ENCODE measurements around the gene ZCCHC7.
A peak's percentile ranks its signal among the peaks of the same experiment; 100 is the strongest.
"Not testable (repeated sequence)": the region's sequence is repeated elsewhere in the genome, so short reads cannot be mapped to it uniquely, and the experiment has no call there.

ZCCHC7 gene

DNA sequence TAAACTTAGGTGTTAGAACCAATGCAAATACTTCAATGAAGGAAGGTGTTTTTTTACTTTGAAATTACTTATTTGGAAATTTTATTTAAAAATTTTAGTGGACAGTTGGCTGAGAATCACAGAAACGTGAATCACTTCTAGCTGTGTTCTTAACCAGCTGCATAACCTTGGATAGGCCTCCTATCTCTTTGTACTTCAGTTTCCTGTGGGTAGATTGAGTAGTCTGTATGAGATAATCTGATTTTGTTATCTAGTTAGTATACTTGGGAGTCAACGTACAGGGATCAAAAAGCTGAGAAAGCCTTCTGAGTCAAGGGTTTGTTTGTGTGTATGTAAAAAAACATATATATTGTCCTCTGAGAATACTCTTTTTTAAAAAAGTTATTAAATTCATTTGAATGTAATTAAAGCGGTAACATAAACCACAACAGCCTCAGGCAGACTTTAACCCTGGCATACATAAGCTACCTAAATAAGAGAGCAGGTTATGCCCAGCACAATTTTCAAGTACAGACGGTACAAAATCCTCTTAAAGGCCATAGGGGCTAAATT lies 38.1 kb upstream of the ZCCHC7 start:
- peaks cover 29% of the 10 kb centered on the region for H3K4me1 ChIP-seq (ENCODE audit: insufficient read depth, low read length)
- no peak overlapping the region for H3K9ac ChIP-seq (ENCODE audit: low read depth, low read length)
- H3K4me2 ChIP-seq (ENCODE audit: insufficient read depth, low read length): peak overlapping the region; percentile 65; the same call in 1 of the 2 replicates
- peaks cover 57% of the 10 kb centered on the region for H3K79me2 ChIP-seq (ENCODE audit: insufficient read depth, low read length)
- TF ChIP-seq, protein P1, sequence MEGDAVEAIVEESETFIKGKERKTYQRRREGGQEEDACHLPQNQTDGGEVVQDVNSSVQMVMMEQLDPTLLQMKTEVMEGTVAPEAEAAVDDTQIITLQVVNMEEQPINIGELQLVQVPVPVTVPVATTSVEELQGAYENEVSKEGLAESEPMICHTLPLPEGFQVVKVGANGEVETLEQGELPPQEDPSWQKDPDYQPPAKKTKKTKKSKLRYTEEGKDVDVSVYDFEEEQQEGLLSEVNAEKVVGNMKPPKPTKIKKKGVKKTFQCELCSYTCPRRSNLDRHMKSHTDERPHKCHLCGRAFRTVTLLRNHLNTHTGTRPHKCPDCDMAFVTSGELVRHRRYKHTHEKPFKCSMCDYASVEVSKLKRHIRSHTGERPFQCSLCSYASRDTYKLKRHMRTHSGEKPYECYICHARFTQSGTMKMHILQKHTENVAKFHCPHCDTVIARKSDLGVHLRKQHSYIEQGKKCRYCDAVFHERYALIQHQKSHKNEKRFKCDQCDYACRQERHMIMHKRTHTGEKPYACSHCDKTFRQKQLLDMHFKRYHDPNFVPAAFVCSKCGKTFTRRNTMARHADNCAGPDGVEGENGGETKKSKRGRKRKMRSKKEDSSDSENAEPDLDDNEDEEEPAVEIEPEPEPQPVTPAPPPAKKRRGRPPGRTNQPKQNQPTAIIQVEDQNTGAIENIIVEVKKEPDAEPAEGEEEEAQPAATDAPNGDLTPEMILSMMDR (IDR thresholded peaks at IDR 0.05; ENCODE audit: borderline replicate concordance, extremely low read depth, low read length, poor library complexity, severe bottlenecking): no peak
- no peak for TF ChIP-seq EZH2 (IDR thresholded peaks at IDR 0.05; ENCODE audit: borderline replicate concordance, low read depth, low read length, severe bottlenecking)
- no peaks in the 10 kb centered on the region for H3K9me3 ChIP-seq (ENCODE audit: insufficient read depth, low read length, severe bottlenecking)
- H3K27ac ChIP-seq (ENCODE audit: low read length): no peak overlapping the region
- H3K4me3 ChIP-seq (ENCODE audit: low read depth in 1 of 2, low read length in 2 of 2): no peak overlapping the region
- no peaks in the 10 kb centered on the region; the same call in 1 of the 2 replicates for H4K20me1 ChIP-seq (ENCODE audit: insufficient read depth, low read length)
- ATAC-seq (ENCODE audit: insufficient read depth, low read depth) (no peak), DNase-seq (no peak)
- H2AFZ ChIP-seq (ENCODE audit: low read depth, low read length): no peak overlapping the region
- H3K36me3 ChIP-seq (ENCODE audit: insufficient read depth, low read length): peaks cover 15% of the 10 kb centered on the region
- H3K27me3 ChIP-seq (ENCODE audit: insufficient read depth, low read length, poor library complexity): no peaks in the 10 kb centered on the region

DNA sequence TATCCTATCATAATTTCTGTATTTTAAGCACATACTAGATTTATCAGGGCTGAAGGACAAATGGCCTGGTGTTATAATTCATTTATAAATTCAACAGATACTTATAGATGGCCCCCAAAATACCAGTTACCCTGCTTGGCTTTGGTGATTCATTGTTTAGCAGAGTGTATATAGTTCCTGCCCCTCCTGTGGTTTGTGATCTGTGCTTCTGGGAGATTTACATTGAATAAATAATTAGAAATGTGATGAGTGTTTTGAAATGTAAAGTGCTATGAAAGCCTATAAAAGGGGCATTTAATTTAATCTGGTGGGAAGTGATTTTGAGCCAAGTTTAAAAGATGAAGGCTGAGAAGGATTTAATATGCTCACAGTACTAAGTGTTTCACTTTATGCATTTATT lies 36.7 kb upstream of the ZCCHC7 start:
- Histone ChIP-seq H3K4me2 (ENCODE audit: insufficient read depth, low read length) (no peak overlapping the region), H3K27ac (ENCODE audit: low read length) (no peak overlapping the region), H3K27me3 (ENCODE audit: insufficient read depth, low read length, poor library complexity) (no peaks in the 10 kb centered on the region), H2AFZ (ENCODE audit: low read depth, low read length) (no peak overlapping the region), H3K9ac (ENCODE audit: low read depth, low read length) (no peak overlapping the region), H3K4me1 (ENCODE audit: insufficient read depth, low read length) (peaks cover 27% of the 10 kb centered on the region), H4K20me1 (ENCODE audit: insufficient read depth, low read length) (no peaks in the 10 kb centered on the region; the same call in 1 of the 2 replicates), H3K4me3 (ENCODE audit: low read depth in 1 of 2, low read length in 2 of 2) (no peak overlapping the region), H3K79me2 (ENCODE audit: insufficient read depth, low read length) (peaks cover 59% of the 10 kb centered on the region), H3K9me3 (ENCODE audit: insufficient read depth, low read length, severe bottlenecking) (no peaks in the 10 kb centered on the region), H3K36me3 (ENCODE audit: insufficient read depth, low read length) (peaks cover 23% of the 10 kb centered on the region)
- TF ChIP-seq, protein P1 (IDR thresholded peaks at IDR 0.05; ENCODE audit: borderline replicate concordance, extremely low read depth, low read length, poor library complexity, severe bottlenecking): no peak
- DNase-seq: no peak
- ATAC-seq (ENCODE audit: insufficient read depth, low read depth): no peak

DNA sequence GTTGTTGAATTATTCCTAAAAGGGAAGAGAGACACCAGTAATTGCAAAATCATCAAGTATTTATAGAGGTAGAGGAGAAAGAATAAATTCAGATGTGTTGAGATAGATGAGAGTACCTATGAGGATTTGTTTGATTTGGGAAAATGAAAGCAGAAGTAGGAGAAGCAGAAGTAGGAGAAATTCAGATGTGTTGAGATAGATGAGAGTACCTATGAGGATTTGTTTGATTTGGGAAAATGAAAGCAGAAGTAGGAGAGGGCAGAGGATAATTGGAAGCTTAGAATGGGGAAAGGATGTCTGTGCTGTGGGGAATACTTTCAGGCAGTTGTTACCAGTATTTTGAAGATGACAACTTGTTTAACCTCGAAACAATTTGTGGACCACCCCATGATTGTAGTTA lies 35.1 kb upstream of the ZCCHC7 start:
- DNase-seq (no peak), ATAC-seq (ENCODE audit: insufficient read depth, low read depth) (no peak)
- H3K27me3 ChIP-seq (ENCODE audit: insufficient read depth, low read length, poor library complexity): no peaks in the 10 kb centered on the region
- no peak overlapping the region for H3K9ac ChIP-seq (ENCODE audit: low read depth, low read length)
- no peaks in the 10 kb centered on the region for H3K9me3 ChIP-seq (ENCODE audit: insufficient read depth, low read length, severe bottlenecking)
- H3K27ac ChIP-seq (ENCODE audit: low read length): no peak overlapping the region
- TF ChIP-seq, protein P1 (IDR thresholded peaks at IDR 0.05; ENCODE audit: borderline replicate concordance, extremely low read depth, low read length, poor library complexity, severe bottlenecking): no peak
- no peak for TF ChIP-seq EZH2 (IDR thresholded peaks at IDR 0.05; ENCODE audit: borderline replicate concordance, low read depth, low read length, severe bottlenecking)
- peaks cover 19% of the 10 kb centered on the region for H3K4me1 ChIP-seq (ENCODE audit: insufficient read depth, low read length)
- no peak overlapping the region for H2AFZ ChIP-seq (ENCODE audit: low read depth, low read length)
- H3K4me3 ChIP-seq (ENCODE audit: low read depth in 1 of 2, low read length in 2 of 2): no peak overlapping the region
- no peaks in the 10 kb centered on the region; the same call in 1 of the 2 replicates for H4K20me1 ChIP-seq (ENCODE audit: insufficient read depth, low read length)
- peaks cover 55% of the 10 kb centered on the region for H3K79me2 ChIP-seq (ENCODE audit: insufficient read depth, low read length)
- H3K36me3 ChIP-seq (ENCODE audit: insufficient read depth, low read length): peaks cover 23% of the 10 kb centered on the region
- no peak overlapping the region for H3K4me2 ChIP-seq (ENCODE audit: insufficient read depth, low read length)

DNA sequence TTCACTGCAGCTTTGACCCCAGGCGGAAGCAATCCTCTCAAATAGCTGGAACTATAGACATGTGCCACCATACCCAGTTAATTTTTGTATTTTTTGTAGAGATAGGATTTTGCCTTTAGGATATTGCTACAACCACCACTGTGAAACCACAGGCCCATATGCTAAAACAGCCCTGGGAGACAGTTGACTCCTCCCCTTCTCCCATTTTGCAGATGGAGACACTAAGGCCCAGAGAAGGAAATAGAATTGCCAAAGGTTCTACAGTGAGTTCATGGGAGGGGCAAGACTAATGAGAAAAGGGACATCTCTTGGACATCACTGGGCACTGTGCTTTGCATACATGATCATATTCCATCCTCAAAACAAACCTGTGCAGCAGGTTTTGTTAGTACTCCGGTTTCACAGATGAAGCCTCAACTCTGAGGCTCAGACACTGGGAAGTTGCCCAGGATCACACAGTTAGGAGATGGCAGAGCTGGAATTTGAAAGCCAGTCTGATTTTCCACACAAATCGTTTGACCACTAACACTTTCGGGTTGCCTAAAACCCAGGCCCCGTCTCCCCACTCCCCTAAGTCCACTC lies 27.6 kb upstream of the ZCCHC7 start:
- H3K4me2 ChIP-seq (ENCODE audit: insufficient read depth, low read length); H3K4me1 ChIP-seq (ENCODE audit: insufficient read depth, low read length); H3K9ac ChIP-seq (ENCODE audit: low read depth, low read length); H4K20me1 ChIP-seq (ENCODE audit: insufficient read depth, low read length); H3K9me3 ChIP-seq (ENCODE audit: insufficient read depth, low read length, severe bottlenecking); H2AFZ ChIP-seq (ENCODE audit: low read depth, low read length); H3K79me2 ChIP-seq (ENCODE audit: insufficient read depth, low read length); H3K36me3 ChIP-seq (ENCODE audit: insufficient read depth, low read length); H3K27me3 ChIP-seq (ENCODE audit: insufficient read depth, low read length, poor library complexity); DNase-seq; H3K27ac ChIP-seq (ENCODE audit: low read length); H3K4me3 ChIP-seq (ENCODE audit: low read depth in 1 of 2, low read length in 2 of 2): not testable (repeated sequence)
- ATAC-seq (ENCODE audit: insufficient read depth, low read depth): 0 out of 3 replicates have a peak, but pooled peaks have one; percentile 35

Measured in DND-41 (cell line).